SK-N-SH treated with all-trans-retinoic acid at 6 μM for 48 hours (cell line): ENCODE data around the gene GSTT2B.
A peak's percentile ranks its signal among the peaks of the same experiment; 100 is the strongest.

Source experiments
- ATAC-seq: fragments of 200-7000 bp; cut with Tn5 transposase; 3 replicates; pipeline ENCODE4 v1.9.1; 2020; ENCODE audit warnings: mild to moderate bottlenecking, moderate library complexity
- ARNTL ChIP-seq: fragments of 450-650 bp; formaldehyde crosslinking; IDR thresholded peaks from 2 replicates; pipeline ENCODE4 v1.5.0; 2020; ENCODE audit warnings: low read depth, mild to moderate bottlenecking, moderate library complexity, borderline replicate concordance
- BACH2 ChIP-seq: fragments of 250-450 bp; sonication (Bioruptor Pico); IDR thresholded peaks from 2 replicates; pipeline ENCODE4 v1.9.0; 2021; ENCODE audit warnings: mild to moderate bottlenecking, borderline replicate concordance
- CSDC2 ChIP-seq: fragments of 250-450 bp; sonication (Bioruptor Pico); IDR thresholded peaks from 2 replicates; pipeline ENCODE4 v1.5.0; 2020; ENCODE audit warnings: mild to moderate bottlenecking, moderate library complexity
- ESRRG ChIP-seq: fragments of 250-450 bp; sonication (Bioruptor Pico); IDR thresholded peaks from 2 replicates; pipeline ENCODE4 v1.6.1; 2021; ENCODE audit warnings: mild to moderate bottlenecking
- GLIS3 ChIP-seq: fragments of 250-450 bp; sonication (Bioruptor Pico); IDR thresholded peaks from 2 replicates; pipeline ENCODE4 v1.5.0; 2020; ENCODE audit warnings: mild to moderate bottlenecking, moderate library complexity
- ISL1 ChIP-seq: fragments of 250-450 bp; sonication (Bioruptor Pico); IDR thresholded peaks from 2 replicates; pipeline ENCODE4 v2.1.2; 2022; ENCODE audit warnings: mild to moderate bottlenecking, moderate library complexity
- OSR1 ChIP-seq: fragments of 250-450 bp; sonication (Bioruptor Pico); IDR thresholded peaks from 2 replicates; pipeline ENCODE4 v1.8.0; 2022; ENCODE audit warnings: moderate library complexity, mild to moderate bottlenecking, inconsistent platforms
- PPARA ChIP-seq: fragments of 250-450 bp; sonication (Bioruptor Pico); IDR thresholded peaks from 2 replicates; pipeline ENCODE4 v1.5.0; 2020; ENCODE audit warnings: mild to moderate bottlenecking, borderline replicate concordance
- RARB ChIP-seq: fragments of 250-450 bp; sonication (Bioruptor Pico); IDR thresholded peaks from 2 replicates; pipeline ENCODE4 v1.8.0; 2021; ENCODE audit warnings: mild to moderate bottlenecking, moderate library complexity
- SNAI2 ChIP-seq: fragments of 250-450 bp; sonication (Bioruptor Pico); IDR thresholded peaks from 2 replicates; pipeline ENCODE4 v1.5.0; 2020; ENCODE audit warnings: mild to moderate bottlenecking, moderate library complexity
- TCF4 ChIP-seq: fragments of 250-450 bp; sonication (Bioruptor Pico); IDR thresholded peaks from 2 replicates; pipeline ENCODE4 v1.8.0; 2021; ENCODE audit warnings: mild to moderate bottlenecking, moderate library complexity, borderline replicate concordance
- TOX ChIP-seq: fragments of 250-450 bp; sonication (Bioruptor Pico); IDR thresholded peaks from 2 replicates; pipeline ENCODE4 v1.8.0; 2021; ENCODE audit warnings: mild to moderate bottlenecking, moderate library complexity, borderline replicate concordance
- ZC3H10 ChIP-seq: fragments of 250-450 bp; sonication (Bioruptor Pico); IDR thresholded peaks from 2 replicates; pipeline ENCODE4 v1.5.1; 2021; ENCODE audit warnings: mild to moderate bottlenecking, moderate library complexity
- ZFP3 ChIP-seq: fragments of 250-450 bp; sonication (Bioruptor Pico); IDR thresholded peaks from 2 replicates; pipeline ENCODE4 v1.5.0; 2020; ENCODE audit warnings: mild to moderate bottlenecking, moderate library complexity
- ZNF8 ChIP-seq: fragments of 450-650 bp; formaldehyde crosslinking; IDR thresholded peaks from 2 replicates; pipeline ENCODE4 v1.5.0; 2020; ENCODE audit warnings: mild to moderate bottlenecking, moderate library complexity
- TF ChIP-seq, protein P1 (sequence below): fragments of 250-450 bp; sonication (Bioruptor Pico); IDR thresholded peaks from 2 replicates; pipeline ENCODE4 v1.5.1; 2020; ENCODE audit warnings: low read depth, mild to moderate bottlenecking, moderate library complexity
- TF ChIP-seq, protein P2 (sequence below): fragments of 250-450 bp; sonication (Bioruptor Pico); IDR thresholded peaks from 2 replicates; pipeline ENCODE4 v1.8.0; 2020; ENCODE audit warnings: mild to moderate bottlenecking, moderate library complexity, borderline replicate concordance
- TF ChIP-seq, protein P3 (sequence below): fragments of 250-450 bp; sonication (Bioruptor Pico); IDR thresholded peaks from 2 replicates; pipeline ENCODE4 v1.5.0; 2020; ENCODE audit warnings: mild to moderate bottlenecking, moderate library complexity
- TF ChIP-seq, protein P4 (sequence below): fragments of 250-450 bp; sonication (Bioruptor Pico); IDR thresholded peaks from 2 replicates; pipeline ENCODE4 v1.5.1; 2021; ENCODE audit warnings: mild to moderate bottlenecking, moderate library complexity
- TF ChIP-seq, protein P5 (sequence below): fragments of 250-450 bp; sonication (Bioruptor Pico); IDR thresholded peaks from 2 replicates; pipeline ENCODE4 v1.8.0; 2021; ENCODE audit warnings: low read depth, mild to moderate bottlenecking, moderate library complexity, borderline replicate concordance

The GSTT2B gene, protein sequence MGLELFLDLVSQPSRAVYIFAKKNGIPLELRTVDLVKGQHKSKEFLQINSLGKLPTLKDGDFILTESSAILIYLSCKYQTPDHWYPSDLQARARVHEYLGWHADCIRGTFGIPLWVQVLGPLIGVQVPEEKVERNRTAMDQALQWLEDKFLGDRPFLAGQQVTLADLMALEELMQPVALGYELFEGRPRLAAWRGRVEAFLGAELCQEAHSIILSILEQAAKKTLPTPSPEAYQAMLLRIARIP

DNA sequence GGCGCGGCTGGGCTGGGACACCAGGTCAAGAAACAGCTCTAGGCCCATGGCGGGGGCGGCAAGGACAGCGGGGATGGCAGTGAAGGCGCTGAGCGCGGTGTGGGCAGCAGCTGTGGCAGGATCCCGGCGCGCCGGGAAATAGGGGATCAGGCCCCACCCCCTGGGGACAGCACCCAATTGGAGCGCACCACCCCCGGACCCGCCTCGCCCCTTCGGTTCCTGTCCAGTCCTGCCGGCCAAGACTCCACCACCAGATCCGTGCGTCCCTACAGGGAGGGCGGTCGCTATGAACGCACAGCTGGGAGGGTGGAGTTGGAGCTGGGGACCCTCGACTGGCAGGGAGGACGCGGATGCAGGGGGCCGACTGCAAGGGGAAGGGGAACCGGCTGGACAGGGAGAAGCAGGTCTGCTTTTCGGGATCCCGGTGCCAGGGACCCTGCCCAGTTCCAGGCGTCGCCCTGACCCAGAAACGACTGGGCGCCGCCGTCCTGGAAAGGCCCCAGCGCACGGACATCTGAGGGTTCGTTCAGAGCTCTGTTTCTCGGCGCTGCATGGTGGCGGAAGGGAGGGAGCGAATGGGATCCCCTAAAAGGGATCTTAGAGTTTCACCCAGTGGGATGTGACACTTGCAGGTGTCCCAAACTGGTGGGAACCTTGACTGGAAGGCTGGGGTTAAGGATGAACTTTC is at the start of gene GSTT2B:
Gene GSTT2B, minus strand, starts transcription at position 112 of the 688 bp plus-strand sequence. Its CDS starts 64 bp downstream, at position 48.
- ATAC-seq: peak; percentile 96

DNA sequence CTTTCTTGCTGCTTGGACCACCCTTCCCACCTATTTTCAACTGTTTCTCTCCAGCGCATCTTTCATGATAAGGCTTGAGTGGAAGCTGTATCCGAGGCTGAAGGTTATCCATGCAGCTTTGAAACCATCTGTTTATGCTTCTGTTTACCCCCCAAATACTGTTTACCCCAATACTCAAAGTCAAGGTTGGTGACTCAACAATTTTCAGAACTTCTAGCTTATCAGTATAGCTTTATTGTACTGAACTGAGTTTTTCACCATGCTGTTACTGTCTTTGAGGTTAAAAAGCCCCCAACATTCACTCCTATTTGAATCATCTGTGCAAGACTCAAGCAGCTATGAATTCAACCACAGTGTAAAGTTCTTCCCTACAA is 49.0 kb upstream of the GSTT2B start:
- TF ChIP-seq TCF4 (CRISPR knock-in tag) (no peak), ZNF8 (no peak), RARB (CRISPR knock-in tag) (no peak), BACH2 (CRISPR knock-in tag) (no peak), PPARA (CRISPR knock-in tag) (no peak)
- TF ChIP-seq, protein P1, sequence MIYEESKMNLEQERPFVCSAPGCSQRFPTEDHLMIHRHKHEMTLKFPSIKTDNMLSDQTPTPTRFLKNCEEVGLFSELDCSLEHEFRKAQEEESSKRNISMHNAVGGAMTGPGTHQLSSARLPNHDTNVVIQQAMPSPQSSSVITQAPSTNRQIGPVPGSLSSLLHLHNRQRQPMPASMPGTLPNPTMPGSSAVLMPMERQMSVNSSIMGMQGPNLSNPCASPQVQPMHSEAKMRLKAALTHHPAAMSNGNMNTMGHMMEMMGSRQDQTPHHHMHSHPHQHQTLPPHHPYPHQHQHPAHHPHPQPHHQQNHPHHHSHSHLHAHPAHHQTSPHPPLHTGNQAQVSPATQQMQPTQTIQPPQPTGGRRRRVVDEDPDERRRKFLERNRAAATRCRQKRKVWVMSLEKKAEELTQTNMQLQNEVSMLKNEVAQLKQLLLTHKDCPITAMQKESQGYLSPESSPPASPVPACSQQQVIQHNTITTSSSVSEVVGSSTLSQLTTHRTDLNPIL: no peak
- no peak for ATAC-seq

DNA sequence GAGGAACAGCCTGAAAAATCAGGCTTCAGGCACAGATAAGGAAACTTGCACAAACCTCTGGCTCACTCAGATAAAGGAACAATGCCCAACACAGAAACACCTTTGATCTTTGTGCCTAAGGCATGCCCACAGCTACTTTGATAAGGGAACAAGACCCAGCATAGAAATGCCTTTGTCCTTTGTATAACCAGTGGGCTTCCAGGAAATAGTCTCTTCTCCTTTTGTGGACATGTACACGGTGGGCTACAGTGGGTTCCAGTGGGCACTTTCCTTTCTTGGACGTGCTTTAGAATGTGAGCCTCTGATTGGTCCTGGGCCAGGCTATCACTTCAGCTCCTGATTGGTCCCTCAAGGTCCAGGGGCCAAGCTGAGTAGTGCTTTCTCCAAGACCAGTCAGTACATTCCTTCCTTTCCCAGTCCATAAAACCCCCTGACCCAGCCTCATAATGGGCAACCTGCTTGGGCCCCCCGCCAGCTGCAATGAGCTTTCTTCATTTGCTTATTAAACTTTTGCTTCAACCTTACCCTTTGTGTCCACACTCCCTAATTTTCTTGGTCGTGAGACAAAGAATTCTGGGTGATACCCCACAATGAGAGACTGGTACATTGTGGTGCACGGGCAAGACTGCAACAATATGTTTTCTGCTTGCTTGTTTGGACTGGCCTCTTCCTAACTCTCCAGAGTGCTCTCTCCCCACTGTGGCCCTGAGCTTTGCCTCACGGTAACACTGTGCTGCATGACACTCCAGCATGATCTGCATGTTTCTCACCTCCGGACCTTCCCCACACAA is 48.4 kb upstream of the GSTT2B start:
- no peak for ATAC-seq

More for the DNA sequence above, 48.4 kb upstream of the GSTT2B start:
- TF ChIP-seq ZNF8 (no peak), PPARA (CRISPR knock-in tag) (no peak), ARNTL (CRISPR knock-in tag) (no peak), TCF4 (CRISPR knock-in tag) (no peak), BACH2 (CRISPR knock-in tag) (no peak), ESRRG (no peak), SNAI2 (no peak), ZFP3 (CRISPR knock-in tag) (no peak), ZC3H10 (CRISPR knock-in tag) (no peak), OSR1 (CRISPR knock-in tag) (no peak), GLIS3 (CRISPR knock-in tag) (no peak), RARB (CRISPR knock-in tag) (no peak), TOX (CRISPR knock-in tag) (no peak), CSDC2 (CRISPR knock-in tag) (no peak), ISL1 (CRISPR knock-in tag) (no peak)
- TF ChIP-seq, protein P2, sequence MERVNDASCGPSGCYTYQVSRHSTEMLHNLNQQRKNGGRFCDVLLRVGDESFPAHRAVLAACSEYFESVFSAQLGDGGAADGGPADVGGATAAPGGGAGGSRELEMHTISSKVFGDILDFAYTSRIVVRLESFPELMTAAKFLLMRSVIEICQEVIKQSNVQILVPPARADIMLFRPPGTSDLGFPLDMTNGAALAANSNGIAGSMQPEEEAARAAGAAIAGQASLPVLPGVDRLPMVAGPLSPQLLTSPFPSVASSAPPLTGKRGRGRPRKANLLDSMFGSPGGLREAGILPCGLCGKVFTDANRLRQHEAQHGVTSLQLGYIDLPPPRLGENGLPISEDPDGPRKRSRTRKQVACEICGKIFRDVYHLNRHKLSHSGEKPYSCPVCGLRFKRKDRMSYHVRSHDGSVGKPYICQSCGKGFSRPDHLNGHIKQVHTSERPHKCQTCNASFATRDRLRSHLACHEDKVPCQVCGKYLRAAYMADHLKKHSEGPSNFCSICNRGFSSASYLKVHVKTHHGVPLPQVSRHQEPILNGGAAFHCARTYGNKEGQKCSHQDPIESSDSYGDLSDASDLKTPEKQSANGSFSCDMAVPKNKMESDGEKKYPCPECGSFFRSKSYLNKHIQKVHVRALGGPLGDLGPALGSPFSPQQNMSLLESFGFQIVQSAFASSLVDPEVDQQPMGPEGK (CRISPR knock-in tag): no peak
- TF ChIP-seq, protein P3, sequence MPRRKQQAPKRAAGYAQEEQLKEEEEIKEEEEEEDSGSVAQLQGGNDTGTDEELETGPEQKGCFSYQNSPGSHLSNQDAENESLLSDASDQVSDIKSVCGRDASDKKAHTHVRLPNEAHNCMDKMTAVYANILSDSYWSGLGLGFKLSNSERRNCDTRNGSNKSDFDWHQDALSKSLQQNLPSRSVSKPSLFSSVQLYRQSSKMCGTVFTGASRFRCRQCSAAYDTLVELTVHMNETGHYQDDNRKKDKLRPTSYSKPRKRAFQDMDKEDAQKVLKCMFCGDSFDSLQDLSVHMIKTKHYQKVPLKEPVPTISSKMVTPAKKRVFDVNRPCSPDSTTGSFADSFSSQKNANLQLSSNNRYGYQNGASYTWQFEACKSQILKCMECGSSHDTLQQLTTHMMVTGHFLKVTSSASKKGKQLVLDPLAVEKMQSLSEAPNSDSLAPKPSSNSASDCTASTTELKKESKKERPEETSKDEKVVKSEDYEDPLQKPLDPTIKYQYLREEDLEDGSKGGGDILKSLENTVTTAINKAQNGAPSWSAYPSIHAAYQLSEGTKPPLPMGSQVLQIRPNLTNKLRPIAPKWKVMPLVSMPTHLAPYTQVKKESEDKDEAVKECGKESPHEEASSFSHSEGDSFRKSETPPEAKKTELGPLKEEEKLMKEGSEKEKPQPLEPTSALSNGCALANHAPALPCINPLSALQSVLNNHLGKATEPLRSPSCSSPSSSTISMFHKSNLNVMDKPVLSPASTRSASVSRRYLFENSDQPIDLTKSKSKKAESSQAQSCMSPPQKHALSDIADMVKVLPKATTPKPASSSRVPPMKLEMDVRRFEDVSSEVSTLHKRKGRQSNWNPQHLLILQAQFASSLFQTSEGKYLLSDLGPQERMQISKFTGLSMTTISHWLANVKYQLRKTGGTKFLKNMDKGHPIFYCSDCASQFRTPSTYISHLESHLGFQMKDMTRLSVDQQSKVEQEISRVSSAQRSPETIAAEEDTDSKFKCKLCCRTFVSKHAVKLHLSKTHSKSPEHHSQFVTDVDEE (CRISPR knock-in tag): no peak
- TF ChIP-seq, protein P4, sequence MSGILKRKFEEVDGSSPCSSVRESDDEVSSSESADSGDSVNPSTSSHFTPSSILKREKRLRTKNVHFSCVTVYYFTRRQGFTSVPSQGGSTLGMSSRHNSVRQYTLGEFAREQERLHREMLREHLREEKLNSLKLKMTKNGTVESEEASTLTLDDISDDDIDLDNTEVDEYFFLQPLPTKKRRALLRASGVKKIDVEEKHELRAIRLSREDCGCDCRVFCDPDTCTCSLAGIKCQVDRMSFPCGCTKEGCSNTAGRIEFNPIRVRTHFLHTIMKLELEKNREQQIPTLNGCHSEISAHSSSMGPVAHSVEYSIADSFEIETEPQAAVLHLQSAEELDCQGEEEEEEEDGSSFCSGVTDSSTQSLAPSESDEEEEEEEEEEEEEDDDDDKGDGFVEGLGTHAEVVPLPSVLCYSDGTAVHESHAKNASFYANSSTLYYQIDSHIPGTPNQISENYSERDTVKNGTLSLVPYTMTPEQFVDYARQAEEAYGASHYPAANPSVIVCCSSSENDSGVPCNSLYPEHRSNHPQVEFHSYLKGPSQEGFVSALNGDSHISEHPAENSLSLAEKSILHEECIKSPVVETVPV (CRISPR knock-in tag): no peak
- TF ChIP-seq, protein P1: no peak
- TF ChIP-seq, protein P5, sequence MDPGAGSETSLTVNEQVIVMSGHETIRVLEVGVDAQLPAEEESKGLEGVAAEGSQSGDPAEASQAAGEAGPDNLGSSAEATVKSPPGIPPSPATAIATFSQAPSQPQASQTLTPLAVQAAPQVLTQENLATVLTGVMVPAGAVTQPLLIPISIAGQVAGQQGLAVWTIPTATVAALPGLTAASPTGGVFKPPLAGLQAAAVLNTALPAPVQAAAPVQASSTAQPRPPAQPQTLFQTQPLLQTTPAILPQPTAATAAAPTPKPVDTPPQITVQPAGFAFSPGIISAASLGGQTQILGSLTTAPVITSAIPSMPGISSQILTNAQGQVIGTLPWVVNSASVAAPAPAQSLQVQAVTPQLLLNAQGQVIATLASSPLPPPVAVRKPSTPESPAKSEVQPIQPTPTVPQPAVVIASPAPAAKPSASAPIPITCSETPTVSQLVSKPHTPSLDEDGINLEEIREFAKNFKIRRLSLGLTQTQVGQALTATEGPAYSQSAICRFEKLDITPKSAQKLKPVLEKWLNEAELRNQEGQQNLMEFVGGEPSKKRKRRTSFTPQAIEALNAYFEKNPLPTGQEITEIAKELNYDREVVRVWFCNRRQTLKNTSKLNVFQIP (CRISPR knock-in tag): no peak
